T-helper 1 cell (primary cell): ENCODE results near the gene MLPH.

Experiments
- DNase-seq, 5 donors: peaks; one replicate each; pipeline ENCODE4 v3.0.0-alpha.2; 2012 to 2020

Gene MLPH

GRCh38 chr2:237480988-237481525 lies 6.0 kb upstream of the MLPH start:
- no peak for DNase-seq

- DNase-seq, result no peak
These were observed 4.6 kb upstream of the MLPH start for GRCh38 chr2:237482485-237482884.

- DNase-seq, result no peak
These were observed 3.9 kb upstream of the MLPH start for GRCh38 chr2:237483018-237483731.

GRCh38 chr2:237485304-237485703 lies 1.7 kb upstream of the MLPH start:
- DNase-seq, result no peak

- DNase-seq, result no peak
These were observed 1.2 kb upstream of the MLPH start for GRCh38 chr2:237485844-237486243.

GRCh38 chr2:237486334-237486818 lies 675 bp upstream of the MLPH start:
- no peak for DNase-seq

- DNase-seq, result no peak
These were observed 445 bp downstream of the MLPH start for GRCh38 chr2:237487496-237487895.

- DNase-seq, result no peak
These were observed 1.2 kb downstream of the MLPH start for GRCh38 chr2:237488295-237488694.

GRCh38 chr2:237488901-237489860 lies 2.1 kb downstream of the MLPH start:
- no peak for DNase-seq

GRCh38 chr2:237490009-237490711 lies 3.1 kb downstream of the MLPH start:
- DNase-seq, result no peak

- DNase-seq, result no peak
These were observed 3.7 kb downstream of the MLPH start for GRCh38 chr2:237490795-237491194.

GRCh38 chr2:237491515-237492118 lies 4.6 kb downstream of the MLPH start:
- no peak for DNase-seq

- no peak for DNase-seq
These were observed 5.3 kb downstream of the MLPH start for GRCh38 chr2:237492137-237492890.

- DNase-seq, result no peak
These were observed 7.0 kb downstream of the MLPH start for GRCh38 chr2:237494066-237494465.

- DNase-seq, result no peak
These were observed 8.6 kb downstream of the MLPH start for GRCh38 chr2:237495521-237496117.

GRCh38 chr2:237496428-237496827 lies 9.4 kb downstream of the MLPH start:
- DNase-seq, result no peak

- DNase-seq, result no peak
These were observed 10.2 kb downstream of the MLPH start for GRCh38 chr2:237497009-237497837.

- DNase-seq, result no peak
These were observed 10.8 kb downstream of the MLPH start for GRCh38 chr2:237497838-237498186.

GRCh38 chr2:237498341-237498740 lies 11.3 kb downstream of the MLPH start:
- no peak for DNase-seq

GRCh38 chr2:237500681-237501424 lies 13.8 kb downstream of the MLPH start:
- no peak for DNase-seq
